SU-DHL-6 (cell line): ENCODE results near the gene FZD7.

ENCODE experiments used
- EZH2phosphoT487 ChIP-seq: fragments of 200-600 bp; sonication (generic), shearing (Covaris generic); conservative IDR thresholded peaks from 2 replicates; pipeline ENCODE4 v1.6.1; 2018; ENCODE audit warnings: mild to moderate bottlenecking, antibody characterized with exemption, low read length, moderate library complexity, mixed read lengths
- TF ChIP-seq, protein P1 (sequence below): fragments of 200-600 bp; sonication (generic); IDR thresholded peaks from one replicate; pipeline ENCODE4 v1.5.1; 2017; ENCODE audit warnings: antibody characterized with exemption, mild to moderate bottlenecking, low read length, moderate library complexity; ENCODE audit not compliant: insufficient read depth, poor library complexity, severe bottlenecking

DNA sequence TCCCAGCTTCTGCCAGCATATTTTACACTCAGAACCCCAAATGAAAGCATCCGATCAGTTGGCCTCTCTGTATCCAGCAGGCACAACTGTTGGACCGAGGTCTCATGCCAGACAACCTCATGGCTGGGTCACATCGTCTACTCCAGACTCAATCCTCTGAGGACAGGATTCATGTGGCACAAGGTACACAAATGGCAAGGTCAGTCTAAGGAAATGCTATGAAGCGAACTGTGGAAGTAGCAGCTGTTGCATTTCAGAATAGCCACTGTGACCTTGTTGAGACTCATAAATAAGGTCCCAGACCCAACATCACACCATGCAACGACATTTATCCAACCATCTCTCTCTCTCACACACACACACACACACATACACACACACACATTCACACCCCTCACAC is 7.1 kb upstream of the FZD7 start:
- TF ChIP-seq, protein P1, sequence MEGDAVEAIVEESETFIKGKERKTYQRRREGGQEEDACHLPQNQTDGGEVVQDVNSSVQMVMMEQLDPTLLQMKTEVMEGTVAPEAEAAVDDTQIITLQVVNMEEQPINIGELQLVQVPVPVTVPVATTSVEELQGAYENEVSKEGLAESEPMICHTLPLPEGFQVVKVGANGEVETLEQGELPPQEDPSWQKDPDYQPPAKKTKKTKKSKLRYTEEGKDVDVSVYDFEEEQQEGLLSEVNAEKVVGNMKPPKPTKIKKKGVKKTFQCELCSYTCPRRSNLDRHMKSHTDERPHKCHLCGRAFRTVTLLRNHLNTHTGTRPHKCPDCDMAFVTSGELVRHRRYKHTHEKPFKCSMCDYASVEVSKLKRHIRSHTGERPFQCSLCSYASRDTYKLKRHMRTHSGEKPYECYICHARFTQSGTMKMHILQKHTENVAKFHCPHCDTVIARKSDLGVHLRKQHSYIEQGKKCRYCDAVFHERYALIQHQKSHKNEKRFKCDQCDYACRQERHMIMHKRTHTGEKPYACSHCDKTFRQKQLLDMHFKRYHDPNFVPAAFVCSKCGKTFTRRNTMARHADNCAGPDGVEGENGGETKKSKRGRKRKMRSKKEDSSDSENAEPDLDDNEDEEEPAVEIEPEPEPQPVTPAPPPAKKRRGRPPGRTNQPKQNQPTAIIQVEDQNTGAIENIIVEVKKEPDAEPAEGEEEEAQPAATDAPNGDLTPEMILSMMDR = no peak
- TF ChIP-seq EZH2phosphoT487 = no peak
